ENCODE measurements around the gene RPS15A.

- TF ChIP-seq POLR2A (IDR thresholded peaks at IDR 0.05; ENCODE audit: low read depth, low read length) (no peak), POLR2AphosphoS5 (IDR thresholded peaks at IDR 0.05; ENCODE audit: low read depth, low read length) (no peak), TAF1 (IDR thresholded peaks at IDR 0.05; ENCODE audit: low read depth, low read length) (no peak)
Observed at GRCh38 chr16:18804540-18804939, 14.4 kb upstream of the RPS15A start.

Data from GM12891 (cell line).